GM12878 (cell line): Measurements from ENCODE around the gene TECPR1. TPM values are rescaled to one million over a fixed set of nuclear protein-coding genes. Genes with fewer than 3 reads are reported as not detected.

ENCODE experiments used
- BACH1 ChIP-seq: fragments of 450-650 bp; IDR thresholded peaks from 2 replicates; pipeline ENCODE4 v1.6.1; 2017; ENCODE audit warnings: mild to moderate bottlenecking, borderline replicate concordance
- BCL11A ChIP-seq: IDR thresholded peaks from 2 replicates; pipeline ENCODE4 v1.6.1; 2011; ENCODE audit warnings: low read depth, low read length
- BCL3 ChIP-seq: IDR thresholded peaks from 2 replicates; pipeline ENCODE4 v1.6.1; 2011; ENCODE audit warnings: borderline replicate concordance, low read depth, mild to moderate bottlenecking, moderate library complexity, low read length; ENCODE audit not compliant: insufficient read depth, poor library complexity, severe bottlenecking
- CHD4 ChIP-seq: fragments of 200-600 bp; sonication (generic); IDR thresholded peaks from 2 replicates; pipeline ENCODE4 v1.6.1; 2016; ENCODE audit warnings: mild to moderate bottlenecking
- CREM ChIP-seq: IDR thresholded peaks from 2 replicates; pipeline ENCODE4 v1.6.1; 2014; ENCODE audit warnings: antibody characterized with exemption, low read depth
- CUX1 ChIP-seq: IDR thresholded peaks from 2 replicates; pipeline ENCODE4 v1.6.1; 2012; ENCODE audit warnings: improper control_type of control experiment, low read depth, low read length; ENCODE audit not compliant: insufficient replicate concordance
- EZH2 ChIP-seq: IDR thresholded peaks from 2 replicates; pipeline ENCODE4 v1.6.1; 2012; ENCODE audit warnings: low read depth, mild to moderate bottlenecking, control low read depth, inconsistent platforms, low read length, borderline replicate concordance; ENCODE audit not compliant: control insufficient read depth
- FOXM1 ChIP-seq: IDR thresholded peaks from 2 replicates; pipeline ENCODE4 v1.6.1; 2012; ENCODE audit warnings: low read depth, mild to moderate bottlenecking, inconsistent platforms, low read length, moderate library complexity
- HCFC1 ChIP-seq: fragments of 150-350 bp; IDR thresholded peaks from 2 replicates; pipeline ENCODE4 v1.6.1; 2014; ENCODE audit warnings: low read length
- HSF1 ChIP-seq: fragments of 150-350 bp; IDR thresholded peaks from 2 replicates; pipeline ENCODE4 v1.6.1; 2014; ENCODE audit warnings: mild to moderate bottlenecking, low read depth, low read length
- MEF2A ChIP-seq: IDR thresholded peaks from 2 replicates; pipeline ENCODE4 v1.6.1; 2011; ENCODE audit warnings: low read depth, mild to moderate bottlenecking, low read length, moderate library complexity; ENCODE audit not compliant: insufficient read depth
- NFXL1 ChIP-seq: fragments of 450-650 bp; IDR thresholded peaks from 2 replicates; pipeline ENCODE4 v1.6.1; 2017; ENCODE audit warnings: antibody characterized with exemption, mild to moderate bottlenecking, borderline replicate concordance
- PKNOX1 ChIP-seq: fragments of 450-650 bp; IDR thresholded peaks from 2 replicates; pipeline ENCODE4 v1.6.1; 2016; ENCODE audit warnings: mild to moderate bottlenecking
- POLR2AphosphoS2 ChIP-seq: IDR thresholded peaks from 2 replicates; pipeline ENCODE4 v1.6.1; 2011; ENCODE audit warnings: low read depth, mild to moderate bottlenecking, low read length, improper control_type of control experiment, moderate library complexity
- POLR2AphosphoS5 ChIP-seq: IDR thresholded peaks from 2 replicates; pipeline ENCODE4 v1.6.1; 2011; ENCODE audit warnings: mild to moderate bottlenecking, low read length, inconsistent platforms
- RBBP5 ChIP-seq: fragments of 200-600 bp; sonication (generic); conservative IDR thresholded peaks from 2 replicates; pipeline ENCODE4 v1.6.1; 2016
- RUNX3 ChIP-seq: IDR thresholded peaks from 2 replicates; pipeline ENCODE4 v1.6.1; 2012; ENCODE audit warnings: low read length, inconsistent platforms
- SIX5 ChIP-seq: IDR thresholded peaks from 2 replicates; pipeline ENCODE4 v1.6.1; 2011; ENCODE audit warnings: mild to moderate bottlenecking, low read depth, low read length, moderate library complexity; ENCODE audit not compliant: severe bottlenecking
- ZNF274 ChIP-seq: IDR thresholded peaks from one replicate; pipeline ENCODE4 v1.8.0; 2011; ENCODE audit not compliant: insufficient read length, insufficient read depth
- ZNF622 ChIP-seq: fragments of 450-650 bp; IDR thresholded peaks from 2 replicates; pipeline ENCODE4 v1.6.1; 2017; ENCODE audit warnings: mild to moderate bottlenecking, inconsistent platforms
- polyA plus RNA-seq, 11 experiments: library from polyadenylated mRNA; depleted of rRNA in 4 of 11; unstranded in 6 of 11; stranded (reverse) in 5 of 11; fragments of >200 nt; fragmentation: Nextera tagmentation in 4 of 11; fragmentation: Illumina TruSeq in 1 of 11; extraction: Ambion mirVana in 4 of 11; extraction: Trizol in 1 of 11; gene quantifications; 1 replicate in 1 of 11; 2 replicates in 10 of 11; pipeline versions ENCODE4 v1.2.1 to v1.2.3, GENCODE V29; 2011 to 2016; ENCODE audit warnings: inconsistent platforms in 2 of 11, missing spikeins in 2 of 11, low read depth in 1 of 11
- total RNA-seq, 4 experiments: library from RNA; depleted of rRNA in 3 of 4; stranded (reverse); fragments of >200 nt in 3 of 4; fragmentation: Illumina TruSeq in 1 of 4; extraction: Trizol in 1 of 4; gene quantifications; 2 replicates each; pipeline versions ENCODE4 v1.2.1 to v1.2.3, GENCODE V29; 2013 to 2021

The TECPR1 gene
- total and polyA plus RNA-seq, 10 of the 15 experiments (the other 5 are each of a cell fraction or from before 2014, with no cell fraction given) = 0.26 to 16.8 (median 4.2) TPM

- TF ChIP-seq RBBP5 (no peak), CUX1 (no peak), HCFC1 (no peak), ZNF274 (no peak), ZNF622 (no peak), POLR2AphosphoS5 (no peak), NFXL1 (no peak), BCL3 (no peak), BACH1 (no peak; the same call in 1 of the 2 replicates), POLR2AphosphoS2 (no peak), EZH2 (no peak), MEF2A (no peak), CREM (peak; percentile 82), BCL11A (no peak), HSF1 (no peak), PKNOX1 (no peak), SIX5 (peak; percentile 26), RUNX3 (peak; percentile 49; the same call in 1 of the 2 replicates), FOXM1 (no peak), CHD4 (no peak)
Measured at GRCh38 chr7:98251601-98252424, at the start of gene TECPR1 (continued).
